Right lung (tissue), 5 donors: Measurements from ENCODE around the gene KLHDC10. TPM values are rescaled to one million over a fixed set of nuclear protein-coding genes. Genes with fewer than 3 reads are reported as not detected.
"Not testable (repeated sequence)": the region's sequence is repeated elsewhere in the genome, so short reads cannot be mapped to it uniquely, and the experiment has no call there.

Experiments used
- DNase-seq, 2 donors: peaks; one replicate each; pipeline ENCODE4 v3.0.0-alpha.2; 2013
- polyA plus RNA-seq, 5 donors: library from polyadenylated mRNA; unstranded; fragments of 120-200 nt; gene quantifications; one replicate each; pipeline versions ENCODE4 v1.2.1 to v1.2.3, GENCODE V29; 2013; ENCODE audit warnings: inconsistent platforms in 1 of 5, low replicate concordance in 1 of 5; ENCODE audit not compliant: insufficient read length in 5 of 5, insufficient read depth in 1 of 5

KLHDC10 gene
- polyA plus RNA-seq, 5 donors, result 29.2 to 41.0 (median 38.7) TPM

DNA sequence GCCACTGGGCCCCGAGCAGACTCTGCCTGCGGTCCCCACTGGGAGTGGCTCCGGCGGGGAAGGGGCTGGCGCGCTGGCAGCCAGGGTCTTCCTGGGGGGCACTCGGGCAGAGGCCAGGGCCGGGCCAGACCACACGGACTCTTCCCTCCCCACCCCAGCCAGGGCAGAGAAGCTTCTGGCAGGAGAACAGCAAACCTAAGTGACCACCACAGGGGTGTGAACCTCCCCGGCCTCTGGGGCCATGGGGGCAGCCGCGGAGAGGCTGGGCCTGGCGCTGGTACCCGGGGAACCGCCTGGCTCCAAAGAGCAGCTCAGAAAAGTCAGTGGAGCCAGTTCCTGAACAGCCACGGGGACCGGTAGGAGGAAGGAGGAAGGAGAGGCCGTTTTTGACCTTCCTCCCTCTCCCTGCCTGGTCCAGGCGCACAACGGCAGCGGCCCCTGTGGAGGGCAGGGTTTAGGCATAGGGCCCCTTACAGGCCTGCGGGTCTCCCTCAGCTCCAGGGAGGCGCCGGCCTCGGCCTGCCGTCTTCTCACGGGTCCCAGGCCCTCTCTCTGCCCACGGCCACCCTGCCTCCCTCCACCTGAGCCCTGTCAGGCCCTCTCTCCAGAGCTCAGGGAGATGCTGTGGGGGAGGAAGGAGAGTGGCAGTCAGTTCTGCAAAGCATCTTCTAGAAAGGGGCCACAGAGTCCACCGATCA, 83.0 kb downstream of the KLHDC10 start:
- no peak for DNase-seq

DNA sequence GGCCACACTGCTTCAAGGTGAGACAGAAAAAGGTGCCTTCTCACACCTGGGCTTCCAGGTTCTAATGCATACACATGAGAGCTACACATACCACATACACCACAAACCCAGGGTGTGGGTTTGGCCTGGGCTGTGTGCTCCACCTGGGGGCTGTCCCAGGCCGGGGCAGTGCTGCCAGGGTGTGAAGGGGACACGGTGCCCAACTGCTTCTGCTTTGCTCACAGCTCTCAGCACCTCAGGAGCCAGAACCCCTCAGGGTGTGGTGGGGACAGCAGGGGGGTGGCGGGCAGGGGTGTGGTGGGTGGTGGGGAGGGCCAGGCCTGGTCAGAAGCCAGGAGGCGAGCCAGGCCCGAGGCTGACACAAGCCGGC, 83.8 kb downstream of the KLHDC10 start:
- DNase-seq, result no peak

DNA sequence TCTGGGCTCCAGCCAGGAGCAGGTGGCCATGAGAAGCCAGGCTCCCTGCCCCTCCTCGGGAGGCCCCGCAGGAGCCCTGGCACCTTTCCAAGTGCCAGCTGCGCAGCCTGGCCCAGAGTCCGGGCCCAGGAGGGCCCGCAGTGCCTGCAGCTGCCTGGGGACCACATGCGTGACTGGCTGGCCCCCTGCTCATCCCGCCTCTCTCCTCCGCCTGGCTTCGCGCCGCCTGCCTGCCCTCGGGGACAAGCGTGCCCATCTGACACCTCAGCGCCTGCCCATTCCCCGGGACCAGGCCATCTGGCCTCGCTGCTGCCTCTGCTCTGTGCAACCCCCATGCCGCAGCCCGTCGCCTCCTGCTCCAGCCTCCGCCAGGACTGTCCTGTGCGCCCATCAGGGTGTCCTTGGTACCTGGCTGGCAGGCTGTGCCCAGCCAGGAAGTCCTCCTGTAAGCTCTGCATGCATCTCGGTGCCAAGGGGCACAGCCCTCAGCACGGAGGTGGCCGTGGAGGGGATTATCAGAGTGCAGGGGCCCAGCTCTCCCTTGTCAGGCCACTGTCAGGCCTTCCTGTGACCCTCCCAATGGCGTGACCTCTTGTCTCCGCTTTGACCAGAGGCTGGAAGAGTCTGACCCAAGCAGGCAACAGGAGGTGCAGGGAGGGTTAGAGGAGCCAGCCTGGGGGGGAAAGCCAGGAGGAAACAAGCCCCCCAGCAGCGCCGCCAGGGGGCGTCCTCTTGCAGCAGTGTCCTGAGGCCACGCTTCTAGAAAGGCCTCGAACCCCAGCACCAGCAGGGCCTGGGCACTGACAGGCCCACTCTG, 84.4 kb downstream of the KLHDC10 start:
- no peak for DNase-seq

DNA sequence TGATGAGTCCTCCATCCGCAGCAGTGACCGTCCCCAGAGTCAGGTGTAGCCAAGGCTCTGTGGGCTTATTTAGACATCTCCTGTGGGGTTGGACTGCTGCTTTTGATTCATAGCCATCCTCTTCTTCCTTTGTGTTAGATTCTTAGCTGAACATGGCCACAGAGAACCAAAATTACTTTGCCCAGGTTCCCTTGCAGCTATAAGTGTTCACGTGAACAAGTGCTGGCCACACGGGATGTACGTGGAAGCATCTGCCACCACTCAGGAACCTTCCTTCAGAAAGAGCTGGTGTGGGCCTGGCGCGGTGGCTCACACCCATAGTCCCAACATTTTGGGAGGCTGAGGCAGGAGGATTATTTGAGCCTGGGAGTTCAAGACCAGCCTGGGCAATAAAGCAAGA, 85.8 kb downstream of the KLHDC10 start:
- no peak for DNase-seq

DNA sequence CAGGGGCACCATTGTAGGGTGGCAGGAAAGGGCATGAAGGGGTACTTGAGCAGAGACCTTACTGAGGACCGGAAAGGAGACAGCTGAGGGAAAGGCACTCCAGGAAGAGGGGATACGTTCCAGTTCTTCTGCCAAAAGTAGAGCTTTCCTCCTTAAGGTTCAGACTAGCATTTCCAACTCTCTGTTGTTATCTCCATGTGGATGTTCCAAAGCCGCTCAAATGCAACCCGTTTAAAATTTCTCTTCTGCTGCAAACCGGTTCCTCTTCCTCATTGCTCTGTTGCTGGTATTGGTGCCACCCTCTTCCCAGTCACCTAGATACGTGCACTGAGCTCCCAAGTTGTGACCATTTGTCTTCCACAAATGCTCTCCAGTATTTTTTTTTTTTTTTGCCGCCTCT, 87.4 kb downstream of the KLHDC10 start:
- no peak for DNase-seq

DNA sequence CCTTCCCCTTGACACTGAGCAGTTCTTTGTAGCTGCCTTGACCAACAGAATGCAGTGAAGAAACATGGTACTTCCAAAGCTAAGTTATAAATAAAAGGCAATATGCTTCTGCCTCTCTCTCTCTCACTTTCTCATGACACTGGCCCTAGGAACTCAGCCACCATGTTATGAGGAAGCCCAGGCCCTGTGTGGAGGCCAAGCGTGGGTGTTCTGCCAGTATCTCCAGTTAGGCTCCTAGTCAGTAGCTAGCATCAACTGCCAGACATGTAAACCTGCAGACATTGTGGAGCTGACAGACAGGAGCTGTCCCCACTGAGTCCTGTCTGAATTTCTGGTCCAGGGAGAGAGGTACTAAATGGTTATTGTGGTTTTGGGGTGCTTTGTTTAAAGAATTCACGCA, 89.7 kb downstream of the KLHDC10 start:
- DNase-seq, result no peak

DNA sequence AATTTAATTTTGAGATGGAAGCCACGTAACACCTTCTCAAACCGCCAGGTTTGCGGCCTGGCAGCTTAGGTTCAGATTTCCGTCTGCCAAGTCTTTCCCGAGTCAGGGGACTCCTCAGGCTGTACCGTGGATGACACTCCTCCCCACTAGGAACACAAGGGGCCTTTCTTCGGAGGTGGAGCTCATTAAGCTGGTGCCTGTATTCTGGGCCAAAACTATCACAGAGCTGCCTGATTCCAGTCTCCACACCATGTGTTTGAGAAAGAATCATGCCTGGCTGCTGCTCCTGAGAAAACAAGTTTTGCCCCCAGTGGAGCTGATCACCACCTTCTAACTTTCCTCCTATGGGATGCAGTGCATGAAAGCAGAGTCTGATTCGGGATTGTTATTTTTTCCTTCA, 90.1 kb downstream of the KLHDC10 start:
- no peak for DNase-seq

DNA sequence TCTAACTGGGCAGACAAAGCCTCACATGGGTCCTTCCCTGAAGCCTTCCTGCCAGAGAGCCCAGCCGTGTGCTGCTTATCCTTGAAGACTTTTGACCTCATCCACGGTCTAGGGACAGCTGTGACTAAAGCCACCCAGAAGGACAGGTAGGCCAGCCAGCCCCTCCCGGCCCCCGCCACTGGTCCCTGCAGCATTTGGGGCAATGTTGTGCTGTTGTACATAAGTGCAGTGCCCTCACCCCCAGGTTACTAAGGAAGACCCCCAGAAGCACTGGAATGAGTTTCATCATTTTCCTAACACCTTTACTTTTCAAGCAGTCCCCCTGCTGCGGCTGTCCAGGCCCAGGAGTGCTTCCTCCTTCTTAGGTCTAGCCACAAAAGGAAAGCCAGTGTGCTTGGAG, 91.9 kb downstream of the KLHDC10 start:
- DNase-seq, result no peak

DNA sequence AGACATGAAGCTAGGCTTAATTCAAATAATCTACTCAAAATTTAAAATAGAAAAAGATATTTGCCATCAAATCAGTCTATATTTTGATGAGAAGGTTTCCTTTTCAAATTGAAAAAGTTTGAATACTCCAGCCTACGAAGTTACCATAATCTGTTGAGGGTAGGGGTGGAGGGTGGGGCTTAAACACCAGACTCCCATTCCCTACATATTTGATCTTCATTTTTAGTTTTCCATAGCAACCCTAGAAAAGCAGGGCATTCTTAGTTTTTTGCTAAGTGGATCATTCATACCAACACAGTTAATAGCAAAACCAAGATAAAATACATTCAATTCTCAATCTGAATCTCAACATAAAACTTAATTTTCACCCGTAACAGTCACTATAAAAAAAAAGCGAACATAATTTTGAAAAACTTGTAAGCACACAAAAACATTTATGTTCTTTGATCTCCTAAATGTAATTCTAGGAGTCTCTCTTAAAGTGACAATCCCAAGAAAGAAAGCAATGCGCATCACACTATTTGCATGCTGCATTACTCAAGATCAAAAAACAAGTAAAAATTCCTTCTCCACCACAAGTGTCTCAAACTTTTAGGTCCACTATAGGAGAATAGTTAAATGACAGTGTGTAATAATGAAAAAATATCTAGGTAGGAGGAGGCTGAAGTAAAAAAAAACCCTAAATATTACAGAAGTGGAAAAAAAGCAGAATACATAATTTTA, 104.1 kb downstream of the KLHDC10 start:
- no peak for DNase-seq

DNA sequence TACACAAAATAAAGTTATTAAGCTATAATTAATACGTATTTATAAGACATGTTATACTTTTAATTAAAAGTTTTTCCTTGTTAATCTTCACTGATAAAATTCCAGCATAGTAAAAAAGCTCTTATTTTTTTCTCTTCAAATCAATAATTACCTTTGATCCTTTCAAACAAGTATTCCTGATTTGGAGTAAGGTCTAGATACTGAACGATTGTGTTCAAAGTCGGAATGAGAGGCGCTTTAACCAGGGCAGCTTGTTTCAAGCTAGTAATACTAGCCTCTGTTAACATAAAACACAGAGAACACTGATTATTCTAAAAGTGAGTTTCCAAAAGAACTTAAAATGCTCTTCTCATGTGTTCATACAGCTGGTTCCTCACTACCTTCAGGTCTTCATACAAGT, 107.9 kb downstream of the KLHDC10 start:
- no peak for DNase-seq

DNA sequence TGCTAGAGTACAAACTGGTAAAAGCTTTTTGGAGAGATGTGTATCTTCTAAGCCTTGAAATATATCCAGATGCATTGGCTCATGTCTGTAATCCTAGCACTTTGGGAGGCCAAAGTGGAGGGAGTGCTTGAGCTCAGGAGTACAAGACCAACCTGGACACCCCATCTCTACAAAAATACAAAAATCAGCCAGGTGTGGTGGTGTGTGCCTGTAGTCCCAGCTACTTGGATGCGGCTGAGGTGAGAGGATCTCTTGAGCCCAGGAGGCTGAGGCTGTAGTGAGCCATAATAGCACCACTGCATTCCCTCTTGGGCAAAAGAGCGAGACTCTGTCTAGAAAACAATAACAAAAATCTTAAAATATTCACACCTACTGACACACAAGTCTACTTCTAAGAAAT, 109.3 kb downstream of the KLHDC10 start:
- DNase-seq, result no peak

DNA sequence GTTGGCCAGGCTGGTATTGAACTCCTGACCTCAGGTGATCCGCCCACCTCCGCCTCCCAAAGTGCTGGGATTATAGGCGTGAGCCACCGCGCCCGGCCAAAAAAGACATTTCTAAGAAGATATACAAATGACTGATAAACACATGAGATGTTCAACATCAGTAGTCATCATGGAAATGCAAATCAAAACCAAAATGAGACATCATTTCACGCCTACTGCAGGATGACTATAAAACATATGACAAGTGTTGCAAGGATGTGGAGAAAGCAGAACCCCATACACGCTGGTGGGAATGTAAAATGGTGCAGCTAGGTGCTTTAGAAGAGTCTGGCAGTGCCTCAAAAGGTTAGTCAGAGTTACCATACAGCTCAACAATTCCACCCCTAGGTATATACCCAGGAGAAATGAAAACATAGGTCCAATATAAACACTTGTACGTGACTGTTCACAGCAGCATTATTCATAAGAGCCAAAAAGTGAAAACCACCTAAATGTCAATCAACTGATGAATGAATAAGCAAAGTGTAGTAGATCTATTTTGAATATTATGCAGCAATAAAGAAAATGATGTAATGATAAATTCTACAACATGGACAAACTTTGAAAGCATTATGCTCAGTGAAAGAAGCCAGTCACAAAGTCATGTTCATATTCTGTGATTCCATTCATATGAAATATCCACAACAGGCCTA, 110.4 kb downstream of the KLHDC10 start:
- no peak for DNase-seq

DNA sequence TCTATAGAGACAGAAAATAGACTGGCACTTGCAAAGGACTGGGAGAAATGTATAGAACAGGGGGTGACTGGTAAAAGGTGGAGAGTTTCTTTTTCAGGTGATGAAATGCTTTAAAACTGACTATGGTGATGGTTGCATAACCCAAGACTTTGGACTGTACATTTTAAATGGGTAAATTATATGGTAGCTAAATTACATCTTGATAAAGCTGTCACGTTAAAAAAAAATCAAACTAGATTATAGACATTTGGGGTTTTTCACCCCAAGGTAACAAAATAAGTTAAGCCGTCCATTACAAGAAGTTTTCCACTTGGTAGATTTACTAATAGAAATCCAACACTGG, 110.9 kb downstream of the KLHDC10 start:
- DNase-seq, result no peak

DNA sequence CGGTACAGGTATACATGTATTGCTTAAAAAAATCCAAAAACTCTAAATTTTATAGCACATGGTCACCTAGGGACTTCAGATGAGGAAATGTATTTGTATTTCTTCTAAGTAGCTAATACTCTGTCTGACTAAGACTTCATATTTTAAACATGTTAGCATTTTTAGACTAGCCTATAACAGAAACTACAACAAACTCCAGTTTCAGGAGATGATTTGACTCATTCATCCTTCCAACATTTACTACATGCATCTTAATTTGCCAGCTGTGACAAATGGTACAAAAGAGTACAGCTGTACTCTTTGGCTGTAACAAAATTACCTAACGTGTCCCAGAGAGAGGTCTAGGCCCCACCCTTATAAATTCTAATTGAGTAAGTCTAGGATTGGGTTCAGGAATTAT, 112.7 kb downstream of the KLHDC10 start:
- DNase-seq, result no peak

DNA sequence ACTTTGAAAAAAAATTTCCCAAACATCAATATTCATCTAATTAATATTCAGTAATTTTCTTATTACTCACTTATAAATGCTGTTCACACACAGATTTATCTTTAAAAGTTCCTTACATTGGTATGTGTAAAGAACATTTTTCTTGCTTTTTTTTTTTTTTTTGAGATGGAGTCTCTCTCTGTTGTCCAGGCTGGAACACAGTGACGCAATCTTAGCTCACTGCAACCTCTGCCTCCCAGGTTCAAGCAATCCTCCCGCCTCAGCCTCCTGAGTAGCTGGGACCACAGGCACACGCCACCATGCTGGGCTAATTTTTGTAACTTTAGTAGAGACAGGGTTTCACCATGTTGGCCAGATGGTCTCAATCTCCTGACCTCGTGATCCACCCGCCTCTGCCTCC, 114.0 kb downstream of the KLHDC10 start:
- not testable (repeated sequence) for DNase-seq

Other genes with a start within 250 kb of the KLHDC10 start
- 10 to 100 TPM; 64.4 to 89.4 (median 85.2) TPM for gene UBE2H, start 117.6 kb upstream of the KLHDC10 start, polyA plus RNA-seq
- gene ZC3HC1, start 19.2 kb upstream of the KLHDC10 start, polyA plus RNA-seq, result 10 to 100 TPM; 23.0 to 28.2 (median 24.4) TPM
- gene TMEM209, start 134.9 kb downstream of the KLHDC10 start, polyA plus RNA-seq, result 10 to 100 TPM; 15.1 to 22.3 (median 20.5) TPM
- not detected for gene SSMEM1, start 137.3 kb downstream of the KLHDC10 start, polyA plus RNA-seq
- gene CPA2, start 196.3 kb downstream of the KLHDC10 start, polyA plus RNA-seq, result under 1 TPM; 0.21 to 0.44 (median 0.32) TPM
- under 1 TPM; 0.26 to 0.81 (median 0.45) TPM for gene CPA4, start 222.6 kb downstream of the KLHDC10 start, polyA plus RNA-seq